LNCaP clone FGC (cell line): ENCODE results near the gene GUCY1B1.

Experiments
- DNase-seq: peaks from one replicate; pipeline ENCODE4 v3.0.0-alpha.2; 2011; ENCODE audit warnings: low read depth
- H3K4me3 ChIP-seq: 2 replicates; pipeline ENCODE4 v1.5.1; 2011; ENCODE audit warnings: mild to moderate bottlenecking, low read depth, low read length, control low read depth
- TF ChIP-seq, protein P1 (sequence below): IDR thresholded peaks from 2 replicates; pipeline ENCODE4 v1.5.1; 2012; ENCODE audit warnings: mild to moderate bottlenecking; ENCODE audit not compliant: control insufficient read depth, insufficient read depth; ENCODE audit errors: extremely low read depth

The GUCY1B1 gene

DNA sequence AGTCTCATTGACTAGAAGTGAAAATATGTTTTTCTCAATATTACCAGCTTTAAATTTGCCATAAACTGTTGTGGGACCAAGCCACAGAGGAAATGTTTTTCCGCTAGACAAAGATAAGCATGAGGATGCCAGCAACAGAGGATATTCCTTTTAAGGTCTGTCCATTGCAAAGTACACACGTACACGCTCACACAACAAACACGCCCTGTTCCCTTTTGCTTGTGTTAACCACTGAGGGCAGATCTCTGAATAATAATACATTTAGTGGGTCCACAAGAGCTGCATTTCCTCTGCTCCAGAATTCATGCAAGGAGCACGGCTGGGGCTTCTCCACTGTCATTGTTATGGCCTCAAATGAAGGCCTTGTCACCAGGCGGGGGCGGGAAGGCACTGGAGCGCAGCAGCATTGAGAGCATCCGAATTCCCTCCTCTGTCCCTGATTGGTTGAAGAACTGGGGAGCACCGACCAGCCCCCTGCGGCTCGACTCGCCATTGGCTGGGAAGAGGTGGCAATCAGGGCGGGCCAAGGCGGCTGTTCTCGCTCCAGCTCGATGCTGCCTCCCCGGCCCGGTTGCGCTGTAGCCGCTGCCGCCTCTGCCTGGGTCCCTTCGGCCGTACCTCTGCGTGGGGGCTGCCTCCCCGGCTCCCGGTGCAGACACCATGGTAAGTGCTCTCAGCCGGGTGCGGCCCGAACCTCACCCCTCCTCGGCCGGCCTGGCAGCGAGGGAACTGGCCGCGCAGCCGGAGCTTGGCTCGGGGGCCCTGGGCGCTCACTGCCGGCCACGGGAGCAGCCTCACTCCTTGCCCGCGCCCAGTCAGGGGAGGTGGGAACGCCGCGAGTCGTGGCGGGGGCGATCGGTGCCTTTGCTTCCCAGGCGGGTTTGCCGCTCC is at the start of gene GUCY1B1:
Gene GUCY1B1 (plus strand): TSS at position 541 of the 891 bp plus-strand sequence. CDS start 120 bp downstream, at position 661.
- peak within 1 kb of the TSS; percentile 46 for H3K4me3 ChIP-seq
- DNase-seq, result peak; percentile 30
- TF ChIP-seq, protein P1, sequence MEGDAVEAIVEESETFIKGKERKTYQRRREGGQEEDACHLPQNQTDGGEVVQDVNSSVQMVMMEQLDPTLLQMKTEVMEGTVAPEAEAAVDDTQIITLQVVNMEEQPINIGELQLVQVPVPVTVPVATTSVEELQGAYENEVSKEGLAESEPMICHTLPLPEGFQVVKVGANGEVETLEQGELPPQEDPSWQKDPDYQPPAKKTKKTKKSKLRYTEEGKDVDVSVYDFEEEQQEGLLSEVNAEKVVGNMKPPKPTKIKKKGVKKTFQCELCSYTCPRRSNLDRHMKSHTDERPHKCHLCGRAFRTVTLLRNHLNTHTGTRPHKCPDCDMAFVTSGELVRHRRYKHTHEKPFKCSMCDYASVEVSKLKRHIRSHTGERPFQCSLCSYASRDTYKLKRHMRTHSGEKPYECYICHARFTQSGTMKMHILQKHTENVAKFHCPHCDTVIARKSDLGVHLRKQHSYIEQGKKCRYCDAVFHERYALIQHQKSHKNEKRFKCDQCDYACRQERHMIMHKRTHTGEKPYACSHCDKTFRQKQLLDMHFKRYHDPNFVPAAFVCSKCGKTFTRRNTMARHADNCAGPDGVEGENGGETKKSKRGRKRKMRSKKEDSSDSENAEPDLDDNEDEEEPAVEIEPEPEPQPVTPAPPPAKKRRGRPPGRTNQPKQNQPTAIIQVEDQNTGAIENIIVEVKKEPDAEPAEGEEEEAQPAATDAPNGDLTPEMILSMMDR, result 0 out of 2 replicates have a peak, but pooled peaks have one; percentile 6

DNA sequence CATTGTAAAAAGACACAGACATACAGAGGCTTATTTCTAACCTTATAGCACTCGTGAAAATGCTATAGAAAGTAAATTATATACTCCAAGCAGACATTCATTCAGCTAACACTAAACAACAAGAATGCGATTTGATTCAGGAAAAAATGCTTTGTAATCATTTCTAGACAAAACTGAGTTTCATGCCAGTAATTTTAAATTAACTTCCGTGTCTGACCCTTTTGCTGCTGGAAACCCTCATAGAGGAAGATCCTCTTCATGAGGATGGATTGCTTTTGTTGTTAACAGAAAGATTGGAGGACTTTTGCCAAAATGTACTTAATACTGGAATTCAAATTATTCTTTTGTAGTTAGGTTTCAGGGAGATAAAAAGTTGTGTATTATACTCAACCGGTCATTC is 48.9 kb upstream of the GUCY1B1 start:
- DNase-seq, result no peak
- TF ChIP-seq, protein P1, result no peak
- no peak overlapping the region for H3K4me3 ChIP-seq

DNA sequence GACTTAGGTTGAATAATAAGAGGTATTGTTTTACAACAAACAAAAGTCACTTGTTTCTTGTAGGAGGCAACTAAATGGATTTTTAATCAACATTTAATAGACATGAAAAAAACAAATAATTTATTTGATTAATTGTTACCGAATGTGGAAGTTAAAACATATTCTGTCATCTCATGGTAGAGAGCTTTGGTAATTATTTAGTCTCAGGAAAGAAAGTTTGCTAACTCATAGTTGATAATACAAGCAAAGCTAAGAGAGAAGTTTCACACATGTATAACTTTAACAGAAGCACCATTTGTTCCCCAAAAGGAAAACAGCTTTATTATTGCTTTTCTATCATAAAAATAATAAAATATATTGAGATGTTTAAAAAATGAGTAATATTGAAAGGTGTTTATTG is 47.3 kb upstream of the GUCY1B1 start:
- TF ChIP-seq, protein P1, result no peak
- no peak overlapping the region for H3K4me3 ChIP-seq
- no peak for DNase-seq

DNA sequence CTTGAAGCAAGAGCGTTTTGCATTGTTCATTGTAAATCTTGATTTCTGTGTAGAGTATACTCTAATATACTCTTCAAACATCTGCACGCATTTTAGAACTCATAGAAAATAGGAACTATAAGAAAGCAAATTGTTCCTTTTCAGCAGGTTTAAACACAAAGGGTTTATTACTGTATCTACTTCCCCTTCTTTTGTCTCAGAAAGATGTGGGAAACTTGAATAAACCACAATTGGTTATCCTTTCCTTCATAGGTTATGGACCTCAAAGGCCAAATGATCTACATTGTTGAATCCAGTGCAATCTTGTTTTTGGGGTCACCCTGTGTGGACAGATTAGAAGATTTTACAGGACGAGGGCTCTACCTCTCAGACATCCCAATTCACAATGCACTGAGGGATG is 46.0 kb upstream of the GUCY1B1 start:
- TF ChIP-seq, protein P1, result no peak

DNA sequence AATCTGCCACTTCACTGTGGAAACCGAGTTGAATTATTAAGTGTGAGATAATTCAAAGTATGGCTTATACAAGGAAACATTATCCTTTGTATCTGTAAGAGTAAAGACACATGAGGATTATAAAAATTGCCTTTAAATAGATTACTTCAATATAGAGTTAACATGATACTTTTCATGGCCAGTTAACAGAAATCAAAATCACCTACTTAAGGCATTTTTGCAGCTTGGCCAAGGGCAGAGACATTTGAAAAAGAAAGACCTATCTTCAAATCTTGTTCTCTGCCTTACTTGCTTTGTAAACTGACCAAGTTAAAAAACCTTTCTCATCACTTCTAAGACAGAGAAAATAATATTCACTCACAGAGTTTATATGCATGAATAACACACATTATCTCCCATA is 44.9 kb upstream of the GUCY1B1 start:
- H3K4me3 ChIP-seq, result no peak overlapping the region
- TF ChIP-seq, protein P1, result no peak
- DNase-seq, result no peak

More for the DNA sequence above, 46.0 kb upstream of the GUCY1B1 start:
- DNase-seq, result no peak
- no peak overlapping the region for H3K4me3 ChIP-seq

DNA sequence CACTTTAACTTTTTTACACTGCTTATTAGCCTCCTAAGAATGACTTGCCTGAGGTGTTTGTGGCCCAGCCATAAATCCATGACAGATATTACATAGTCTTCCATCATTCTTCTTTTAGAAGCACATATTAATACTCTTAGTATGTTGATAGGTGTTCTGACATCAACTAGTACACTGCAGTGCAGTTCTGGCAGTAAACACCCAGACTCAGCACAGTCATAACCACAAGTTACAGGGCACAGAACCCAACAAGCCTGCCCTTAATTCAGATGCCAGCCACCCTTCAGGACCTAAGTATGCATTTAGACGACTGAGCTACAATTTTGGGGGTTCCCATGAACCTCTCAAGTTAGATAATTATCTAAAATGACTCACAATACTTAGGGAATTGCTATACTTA is 36.5 kb upstream of the GUCY1B1 start:
- H3K4me3 ChIP-seq, result no peak overlapping the region
- no peak for DNase-seq
- TF ChIP-seq, protein P1, result no peak
